GM19455 (cell line): Measurements from ENCODE around the gene BAZ2B.

Source experiments
- ATAC-seq: cut with Tn5 transposase; IDR thresholded peaks from one replicate; pipeline ENCODE4 v1.9.1; 2021; ENCODE audit not compliant: unreplicated experiment

Gene BAZ2B

GRCh38 chr2:159615367-159616285, 722 bp downstream of the BAZ2B start:
- ATAC-seq: peak; percentile 75

DNA sequence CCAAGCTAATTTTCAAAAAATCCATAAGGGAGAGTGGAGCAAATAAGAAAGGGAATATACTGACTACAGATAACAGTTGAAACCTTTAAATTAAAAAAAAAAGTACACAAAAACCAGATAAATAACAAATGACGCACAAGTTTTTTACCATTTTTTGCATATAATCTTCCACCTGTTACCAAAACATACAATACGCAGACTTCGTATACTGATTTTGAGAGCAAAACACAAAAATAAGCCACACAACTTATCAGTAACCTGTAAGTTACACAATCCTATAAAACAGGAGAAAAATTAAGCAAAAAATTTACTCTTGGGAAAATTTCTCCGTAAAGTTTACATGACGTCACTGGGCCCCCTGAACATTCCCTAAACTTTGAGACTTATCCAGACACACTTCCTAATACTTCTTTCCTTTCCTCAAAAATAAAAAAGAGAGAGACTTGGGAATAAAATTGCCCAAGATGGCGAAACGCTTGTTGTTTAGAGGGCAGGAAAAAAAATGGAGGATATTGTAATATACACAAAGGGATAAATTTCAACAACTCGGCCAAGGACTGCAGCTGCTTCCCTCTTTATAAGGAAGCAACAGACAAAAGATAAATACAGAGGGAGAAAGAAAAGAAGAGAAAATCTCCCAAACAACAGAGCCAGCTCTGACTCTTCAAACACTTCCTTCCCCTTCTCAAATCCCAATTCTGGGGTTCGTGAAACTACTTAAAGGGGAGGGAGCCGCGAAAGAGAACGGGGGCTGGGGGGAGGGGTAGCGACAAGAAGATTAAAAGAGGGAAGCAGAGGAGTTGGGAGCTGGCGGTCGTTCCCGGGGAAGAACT, 1.6 kb downstream of the BAZ2B start:
- peak; percentile 15 for ATAC-seq

- no peak for ATAC-seq
Observed at GRCh38 chr2:159613651-159614285, 2.6 kb downstream of the BAZ2B start.

- ATAC-seq: no peak
Observed at GRCh38 chr2:159613091-159613490, 3.3 kb downstream of the BAZ2B start.

DNA sequence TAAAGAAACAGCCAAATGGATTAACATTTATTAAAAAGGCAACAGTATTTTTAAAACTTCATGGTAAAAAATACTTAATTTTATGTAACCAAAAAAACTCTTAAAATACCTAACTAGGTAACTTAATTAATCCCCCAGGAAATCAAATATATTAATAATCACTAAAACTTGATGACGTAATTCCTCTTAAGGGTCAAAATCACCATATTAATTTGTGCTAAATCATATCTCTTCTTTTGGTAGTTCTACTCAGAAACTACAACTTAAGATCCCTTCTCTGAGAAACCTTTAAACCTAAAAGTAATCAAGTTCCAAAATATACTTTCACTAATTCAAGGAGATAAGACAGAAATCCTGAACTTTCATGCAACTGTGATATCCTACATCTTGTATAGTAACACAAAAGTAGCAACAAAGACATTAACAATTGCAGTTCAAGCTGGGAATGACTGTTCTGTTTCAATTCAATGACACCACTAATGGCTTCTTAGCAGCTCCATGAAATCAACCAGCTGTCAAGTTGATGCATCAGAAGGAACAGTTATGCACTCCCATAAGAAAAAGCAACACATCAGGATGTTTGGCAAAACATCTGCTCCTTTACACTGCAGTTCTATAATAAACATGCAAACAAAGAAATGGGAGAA, 4.0 kb downstream of the BAZ2B start:
- no peak for ATAC-seq

DNA sequence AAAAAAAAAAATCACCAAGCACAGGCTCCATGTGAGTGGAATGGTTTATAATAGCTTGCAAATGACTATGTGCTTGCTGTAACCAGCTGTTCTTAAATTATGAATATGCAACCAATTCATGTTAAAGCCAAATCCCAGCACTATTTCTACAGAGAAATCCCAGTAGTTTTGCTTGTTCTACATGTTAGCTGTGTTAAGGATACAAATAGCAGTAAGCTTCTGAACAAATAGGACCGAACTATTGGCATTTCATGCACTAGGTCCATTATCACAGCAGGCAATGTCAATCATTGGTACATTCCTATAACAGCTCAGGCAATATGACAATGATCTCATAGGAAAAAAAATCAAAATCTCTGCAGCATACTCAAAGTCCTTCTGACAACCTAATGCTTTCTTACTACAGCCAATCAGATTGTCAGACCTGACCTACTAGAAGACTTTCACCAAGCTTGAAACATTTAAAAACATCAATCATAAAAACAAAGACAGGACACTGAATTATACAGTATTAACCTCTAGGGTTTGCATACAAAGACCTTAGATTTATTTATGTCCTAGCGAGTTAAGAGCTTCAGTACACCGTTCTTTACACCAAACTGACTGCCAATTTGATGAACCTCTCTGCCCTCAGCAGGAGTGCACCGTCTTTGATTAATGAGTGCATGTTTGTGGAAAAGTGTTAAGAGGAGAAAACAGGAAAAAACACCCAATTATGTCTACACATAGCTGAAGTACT, 6.4 kb downstream of the BAZ2B start:
- no peak for ATAC-seq

- ATAC-seq: no peak
Observed at GRCh38 chr2:159608723-159609308, 7.5 kb downstream of the BAZ2B start.

DNA sequence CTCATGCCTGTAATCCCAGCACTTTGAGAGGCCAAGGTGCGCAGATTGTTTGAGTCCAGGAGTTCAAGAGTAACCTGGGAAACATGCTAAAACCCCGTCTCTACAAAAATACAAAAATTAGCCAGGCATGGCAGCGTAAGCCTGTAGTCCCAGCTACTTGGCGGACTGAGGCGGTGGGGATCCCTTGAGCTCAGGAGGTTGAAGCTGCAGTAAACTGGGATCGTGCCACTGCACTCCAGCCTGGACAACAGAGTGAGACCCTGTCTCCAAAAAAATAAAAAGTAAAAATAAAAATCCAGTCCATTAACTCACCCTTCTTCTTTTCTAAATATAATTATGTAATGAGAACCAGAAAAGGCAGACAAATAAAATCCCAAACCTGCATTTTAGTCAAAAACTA, 8.2 kb downstream of the BAZ2B start:
- ATAC-seq: no peak

- no peak for ATAC-seq
Observed at GRCh38 chr2:159606287-159606686, 10.1 kb downstream of the BAZ2B start.

GRCh38 chr2:159605441-159606178, 10.7 kb downstream of the BAZ2B start:
- no peak for ATAC-seq

DNA sequence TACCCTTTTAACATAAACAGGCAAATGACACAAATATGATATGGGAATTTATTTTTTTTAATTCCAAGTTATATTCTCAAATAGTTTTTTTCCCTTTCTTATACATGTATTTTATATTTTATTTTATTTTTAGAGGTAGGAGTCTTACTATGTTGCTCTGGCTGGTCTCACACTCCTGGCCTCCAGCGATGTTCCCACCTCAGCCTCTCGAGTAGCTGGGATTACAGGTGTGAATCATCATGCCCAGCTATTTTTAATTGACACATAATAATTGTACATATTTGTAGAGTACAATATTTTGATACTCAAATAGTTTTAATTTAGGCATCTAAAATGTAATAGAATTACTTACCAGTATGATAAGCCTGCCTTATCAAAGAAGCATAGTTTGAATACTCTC, 12.2 kb downstream of the BAZ2B start:
- ATAC-seq: no peak

DNA sequence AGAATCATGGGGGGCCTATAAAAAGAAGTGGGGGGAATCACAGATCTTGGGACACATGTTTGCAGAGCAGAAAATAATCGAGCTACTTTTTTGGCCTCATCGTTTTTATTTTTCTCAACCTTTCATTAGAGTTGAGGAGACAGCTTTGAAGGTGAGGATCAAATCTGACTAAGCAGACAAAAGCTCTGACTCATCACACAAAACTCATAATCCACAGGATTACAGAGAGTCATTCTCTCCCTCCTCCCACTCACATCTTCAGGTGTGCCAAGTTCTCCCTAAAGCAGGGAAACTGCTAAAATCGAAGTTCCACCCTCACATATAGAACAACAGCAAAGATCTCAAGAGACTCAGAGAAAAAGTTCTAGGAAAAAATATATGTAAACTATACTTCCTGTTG, 15.6 kb downstream of the BAZ2B start:
- ATAC-seq: no peak

DNA sequence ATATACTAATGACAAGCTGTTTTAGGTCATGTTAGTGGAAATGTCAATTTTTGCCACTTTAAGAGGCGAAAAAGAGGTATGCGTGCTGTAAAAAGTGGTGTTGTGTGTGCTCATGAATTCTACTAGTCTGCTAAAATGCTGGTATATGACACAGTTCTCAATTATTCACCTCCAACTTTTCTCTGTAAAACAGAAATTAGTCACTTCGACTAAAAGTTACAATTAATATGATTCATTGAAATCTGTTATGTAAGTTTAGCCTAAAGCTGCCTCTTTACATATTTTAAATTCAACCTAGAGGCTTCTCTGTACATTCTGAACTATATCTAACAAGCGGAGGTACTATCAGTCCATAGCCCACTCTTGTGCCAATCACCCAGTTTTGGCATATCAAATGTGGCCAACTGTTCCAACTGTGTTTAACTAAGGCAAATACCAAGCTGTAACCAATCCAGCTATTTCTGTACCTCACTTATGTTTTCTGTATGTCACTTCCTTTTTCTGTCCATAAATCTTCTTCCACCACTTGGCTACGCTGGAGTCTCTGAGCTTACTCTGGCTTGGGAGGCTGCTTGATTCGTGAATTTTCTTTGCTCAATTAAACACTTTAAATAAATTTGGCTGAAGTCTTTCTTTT, 20.8 kb downstream of the BAZ2B start:
- no peak for ATAC-seq

DNA sequence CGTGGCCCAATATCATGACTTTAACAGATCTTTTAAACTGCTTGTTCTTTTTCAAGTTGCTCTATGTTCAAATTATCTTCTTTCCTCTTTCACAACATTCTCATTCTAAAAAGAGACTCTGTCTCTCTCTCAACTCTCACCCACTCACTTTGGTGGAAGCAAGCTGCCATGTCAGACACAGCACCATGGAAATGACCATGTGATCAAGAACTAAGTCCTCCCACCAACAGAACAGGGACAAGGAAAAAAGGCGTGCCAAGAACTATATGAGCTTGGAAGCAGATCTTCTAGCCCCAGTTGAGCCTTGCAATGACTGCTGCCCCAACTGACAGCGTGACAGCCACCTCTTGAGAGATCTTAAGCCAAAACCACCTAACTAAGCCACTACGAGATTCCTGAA, 23.9 kb downstream of the BAZ2B start:
- ATAC-seq: no peak

GRCh38 chr2:159591221-159591620, 25.1 kb downstream of the BAZ2B start:
- ATAC-seq: no peak

- no peak for ATAC-seq
Observed at GRCh38 chr2:159589286-159589685, 27.1 kb downstream of the BAZ2B start.

DNA sequence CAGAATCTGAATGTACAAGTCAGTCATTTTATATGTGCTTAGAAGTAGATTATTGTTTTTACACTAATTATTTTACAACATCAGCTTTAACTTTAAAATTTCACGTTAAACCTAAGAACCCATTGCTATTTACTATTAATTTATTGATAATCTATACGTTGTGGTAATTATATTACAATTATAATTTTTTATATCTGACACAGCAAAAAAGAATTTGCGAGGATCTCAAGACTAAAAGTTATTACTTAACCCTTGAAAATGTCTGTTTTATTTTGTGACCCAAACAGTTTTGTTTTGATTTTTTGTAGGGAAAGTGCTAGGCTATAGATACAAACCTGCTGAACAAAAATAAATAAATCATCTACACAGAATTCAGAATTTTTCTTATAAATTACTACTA, 30.3 kb downstream of the BAZ2B start:
- ATAC-seq: no peak

GRCh38 chr2:159585622-159586021, 30.7 kb downstream of the BAZ2B start:
- no peak for ATAC-seq

DNA sequence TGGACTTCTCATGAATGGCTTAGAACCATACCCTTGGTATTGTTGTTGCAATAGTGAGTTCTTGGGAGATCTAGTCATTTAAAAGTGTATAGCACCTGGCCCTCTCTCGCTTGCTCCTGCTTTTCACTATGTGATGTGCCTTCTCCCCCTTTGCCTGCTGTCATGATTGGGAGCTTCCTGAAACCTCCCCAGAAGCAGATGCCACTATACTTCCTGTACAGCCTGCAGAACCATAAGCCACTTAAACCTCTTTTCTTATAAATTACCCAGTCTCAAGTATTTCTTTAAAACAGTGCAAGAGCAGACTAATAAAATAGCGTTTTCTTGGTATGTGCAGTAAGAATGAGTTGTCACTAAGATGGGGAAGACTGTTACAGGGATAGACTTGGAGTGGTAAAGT, 31.6 kb downstream of the BAZ2B start:
- no peak for ATAC-seq
